VCaP (cell line): Measurements from ENCODE around the gene STK39.

ENCODE experiments used
- H3K27ac ChIP-seq: fragments of 450-650 bp; 2 replicates; pipeline ENCODE4 v1.5.1; 2017
- TF ChIP-seq, protein P1 (sequence below): fragments of 450-650 bp; conservative IDR thresholded peaks from 2 replicates; pipeline ENCODE4 v1.5.1; 2017; ENCODE audit warnings: mild to moderate bottlenecking, moderate library complexity

STK39 gene

GRCh38 chr2:168114040-168114439 lies 133.4 kb downstream of the STK39 start:
- TF ChIP-seq, protein P1, sequence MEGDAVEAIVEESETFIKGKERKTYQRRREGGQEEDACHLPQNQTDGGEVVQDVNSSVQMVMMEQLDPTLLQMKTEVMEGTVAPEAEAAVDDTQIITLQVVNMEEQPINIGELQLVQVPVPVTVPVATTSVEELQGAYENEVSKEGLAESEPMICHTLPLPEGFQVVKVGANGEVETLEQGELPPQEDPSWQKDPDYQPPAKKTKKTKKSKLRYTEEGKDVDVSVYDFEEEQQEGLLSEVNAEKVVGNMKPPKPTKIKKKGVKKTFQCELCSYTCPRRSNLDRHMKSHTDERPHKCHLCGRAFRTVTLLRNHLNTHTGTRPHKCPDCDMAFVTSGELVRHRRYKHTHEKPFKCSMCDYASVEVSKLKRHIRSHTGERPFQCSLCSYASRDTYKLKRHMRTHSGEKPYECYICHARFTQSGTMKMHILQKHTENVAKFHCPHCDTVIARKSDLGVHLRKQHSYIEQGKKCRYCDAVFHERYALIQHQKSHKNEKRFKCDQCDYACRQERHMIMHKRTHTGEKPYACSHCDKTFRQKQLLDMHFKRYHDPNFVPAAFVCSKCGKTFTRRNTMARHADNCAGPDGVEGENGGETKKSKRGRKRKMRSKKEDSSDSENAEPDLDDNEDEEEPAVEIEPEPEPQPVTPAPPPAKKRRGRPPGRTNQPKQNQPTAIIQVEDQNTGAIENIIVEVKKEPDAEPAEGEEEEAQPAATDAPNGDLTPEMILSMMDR = no peak
- peak overlapping the region; percentile 79 for H3K27ac ChIP-seq

DNA sequence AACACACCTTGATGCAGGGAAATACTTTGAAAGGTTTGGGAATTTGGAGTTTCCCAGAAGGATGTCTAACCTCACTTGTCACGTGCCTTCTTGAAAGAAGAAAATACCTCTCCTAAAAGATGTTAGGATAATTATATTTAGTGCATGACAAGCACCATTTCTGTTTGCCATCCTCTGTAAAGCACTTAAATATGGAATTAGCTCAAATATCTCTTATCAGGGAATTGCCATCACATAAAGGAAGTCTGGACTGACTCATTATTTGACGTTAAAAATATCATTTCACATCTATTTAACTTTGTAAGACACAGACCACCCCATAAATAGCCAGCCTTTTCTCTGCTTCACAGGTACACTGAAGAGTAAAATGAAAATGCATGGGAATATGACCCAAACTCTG lies 140.1 kb downstream of the STK39 start:
- H3K27ac ChIP-seq = no peak overlapping the region

DNA sequence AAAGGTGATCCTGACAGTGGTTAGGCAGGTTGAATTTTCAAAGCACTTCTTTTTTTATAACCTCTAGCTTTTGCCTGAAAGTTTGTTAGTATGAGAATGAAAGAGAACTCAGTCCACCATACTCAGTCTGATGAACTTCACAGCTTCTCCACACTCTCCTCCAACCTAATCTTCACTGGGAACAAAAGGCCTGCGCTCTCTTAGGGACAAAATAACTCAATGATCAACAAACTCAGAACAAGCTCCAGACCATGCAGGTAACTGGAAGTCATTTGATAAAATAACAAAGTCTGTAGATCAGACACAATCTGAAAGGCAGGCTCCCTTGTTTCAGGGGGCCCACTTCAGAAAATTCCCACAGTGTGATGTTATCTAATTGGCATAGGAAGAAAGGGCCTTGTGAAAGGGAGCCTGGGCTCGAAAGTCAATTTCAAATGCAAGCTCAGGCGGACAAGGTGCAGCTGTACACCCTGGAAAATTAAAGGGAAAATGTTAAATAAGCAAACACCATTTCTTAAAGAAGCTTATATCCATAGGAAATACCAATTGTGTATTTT lies 142.2 kb downstream of the STK39 start:
- H3K27ac ChIP-seq = no peak overlapping the region
- TF ChIP-seq, protein P1 = no peak

More for the DNA sequence above, 140.1 kb downstream of the STK39 start:
- TF ChIP-seq, protein P1 = no peak

- peak overlapping the region; percentile 32; the same call in 1 of the 2 replicates for H3K27ac ChIP-seq
- TF ChIP-seq, protein P1 = no peak
Measured at GRCh38 chr2:168097431-168097830, 150.0 kb downstream of the STK39 start.

GRCh38 chr2:168096158-168096557 lies 151.2 kb downstream of the STK39 start:
- TF ChIP-seq, protein P1 = no peak
- H3K27ac ChIP-seq = no peak overlapping the region

GRCh38 chr2:168091986-168092385 lies 155.4 kb downstream of the STK39 start:
- TF ChIP-seq, protein P1 = no peak
- H3K27ac ChIP-seq = no peak overlapping the region

- TF ChIP-seq, protein P1 = no peak
- H3K27ac ChIP-seq = no peak overlapping the region
Measured at GRCh38 chr2:168090366-168091135, 156.8 kb downstream of the STK39 start.
